ENCODE measurements around the gene PIH1D1. TPM values are rescaled to one million over a fixed set of nuclear protein-coding genes. Genes with fewer than 3 reads are reported as not detected.

PIH1D1 gene
- polyA plus RNA-seq, 1 donor from 2014 or later = 145 TPM

DNA sequence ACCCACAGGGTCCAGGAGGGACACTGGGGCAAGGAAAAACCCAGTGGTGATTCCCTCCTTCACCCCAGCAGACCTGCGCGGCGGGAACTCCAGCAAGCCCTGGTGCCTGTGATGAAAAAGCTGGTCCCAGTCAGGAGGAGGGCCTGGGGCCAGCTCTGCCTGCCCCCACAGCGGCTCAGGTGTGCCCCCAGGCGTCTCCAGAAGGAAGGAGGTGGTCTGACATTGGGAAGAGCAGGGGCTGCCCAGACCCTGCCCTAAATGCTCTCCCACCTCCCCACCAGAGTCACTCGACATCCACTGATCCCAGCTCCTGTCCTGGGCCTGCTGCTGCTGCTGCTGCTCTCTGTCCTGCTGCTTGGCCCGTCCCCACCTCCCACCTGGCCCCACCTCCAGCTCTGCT lies 34.5 kb downstream of the PIH1D1 start:
- no peaks in the 10 kb centered on the region for H3K9me3 ChIP-seq (ENCODE audit: low read length)
- no peak overlapping the region for H2AFZ ChIP-seq (ENCODE audit: low read depth, low read length)
- H3K4me2 ChIP-seq (ENCODE audit: low read length) = no peak overlapping the region
- no peak overlapping the region for H3K27ac ChIP-seq (ENCODE audit: low read length)
- H3F3A ChIP-seq (ENCODE audit: insufficient read depth, low read length, poor library complexity, severe bottlenecking) = no peaks in the 10 kb centered on the region
- H3K9ac ChIP-seq (ENCODE audit: low read length) = no peak overlapping the region
- H3K9me2 ChIP-seq (ENCODE audit: insufficient read depth, low read length) = no peaks in the 10 kb centered on the region
- no peaks in the 10 kb centered on the region for H3K79me2 ChIP-seq (replicated peaks; ENCODE audit: insufficient read depth, low read length)
- no peak overlapping the region for H3K4me3 ChIP-seq (ENCODE audit: low read length)
- no peaks in the 10 kb centered on the region for H4K20me1 ChIP-seq (ENCODE audit: insufficient read depth)
- no peaks in the 10 kb centered on the region for H3K36me3 ChIP-seq (ENCODE audit: insufficient read depth, low read length)
- TF ChIP-seq TAF1 (IDR thresholded peaks at IDR 0.05; ENCODE audit: low read depth) (no peak), POLR2AphosphoS5 (IDR thresholded peaks at IDR 0.05) (no peak), MXI1 (conservative IDR thresholded peaks at IDR 0.05; ENCODE audit: poor library complexity, severe bottlenecking) (no peak)
- H3K27me3 ChIP-seq (ENCODE audit: insufficient read depth, low read depth, low read length) = peaks cover 27% of the 10 kb centered on the region

DNA sequence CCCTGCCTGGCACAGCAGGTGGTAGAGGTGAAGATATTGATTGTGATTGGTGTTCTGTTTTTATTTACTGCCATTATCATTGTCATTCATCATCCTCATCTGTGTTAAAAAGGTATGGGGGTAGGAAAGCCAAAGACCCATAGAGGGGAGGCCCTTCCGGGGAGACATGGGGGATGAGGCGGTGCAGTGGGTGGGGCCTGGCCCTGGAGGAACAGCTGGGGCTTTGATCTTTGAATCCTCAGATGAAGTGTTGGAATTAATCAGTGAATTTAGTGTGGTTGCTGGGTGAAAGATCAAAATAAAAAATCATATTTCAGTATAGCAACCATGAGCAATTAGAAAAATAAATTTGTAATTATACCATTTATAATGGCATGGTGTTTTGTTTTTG lies 35.8 kb downstream of the PIH1D1 start:
- no peaks in the 10 kb centered on the region for H3K9me2 ChIP-seq (ENCODE audit: insufficient read depth, low read length)
- TF ChIP-seq TAF1 (IDR thresholded peaks at IDR 0.05; ENCODE audit: low read depth) (no peak), MXI1 (conservative IDR thresholded peaks at IDR 0.05; ENCODE audit: poor library complexity, severe bottlenecking) (no peak), EP300 (conservative IDR thresholded peaks at IDR 0.05; ENCODE audit: poor library complexity, severe bottlenecking) (no peak), SMC3 (conservative IDR thresholded peaks at IDR 0.05; ENCODE audit: poor library complexity) (no peak), EZH2 (IDR thresholded peaks at IDR 0.05; ENCODE audit: borderline replicate concordance, insufficient read depth, low read length, poor library complexity, severe bottlenecking) (no peak), RAD21 (conservative IDR thresholded peaks at IDR 0.05) (no peak), POLR2AphosphoS5 (IDR thresholded peaks at IDR 0.05) (no peak)
- TF ChIP-seq, protein P1, sequence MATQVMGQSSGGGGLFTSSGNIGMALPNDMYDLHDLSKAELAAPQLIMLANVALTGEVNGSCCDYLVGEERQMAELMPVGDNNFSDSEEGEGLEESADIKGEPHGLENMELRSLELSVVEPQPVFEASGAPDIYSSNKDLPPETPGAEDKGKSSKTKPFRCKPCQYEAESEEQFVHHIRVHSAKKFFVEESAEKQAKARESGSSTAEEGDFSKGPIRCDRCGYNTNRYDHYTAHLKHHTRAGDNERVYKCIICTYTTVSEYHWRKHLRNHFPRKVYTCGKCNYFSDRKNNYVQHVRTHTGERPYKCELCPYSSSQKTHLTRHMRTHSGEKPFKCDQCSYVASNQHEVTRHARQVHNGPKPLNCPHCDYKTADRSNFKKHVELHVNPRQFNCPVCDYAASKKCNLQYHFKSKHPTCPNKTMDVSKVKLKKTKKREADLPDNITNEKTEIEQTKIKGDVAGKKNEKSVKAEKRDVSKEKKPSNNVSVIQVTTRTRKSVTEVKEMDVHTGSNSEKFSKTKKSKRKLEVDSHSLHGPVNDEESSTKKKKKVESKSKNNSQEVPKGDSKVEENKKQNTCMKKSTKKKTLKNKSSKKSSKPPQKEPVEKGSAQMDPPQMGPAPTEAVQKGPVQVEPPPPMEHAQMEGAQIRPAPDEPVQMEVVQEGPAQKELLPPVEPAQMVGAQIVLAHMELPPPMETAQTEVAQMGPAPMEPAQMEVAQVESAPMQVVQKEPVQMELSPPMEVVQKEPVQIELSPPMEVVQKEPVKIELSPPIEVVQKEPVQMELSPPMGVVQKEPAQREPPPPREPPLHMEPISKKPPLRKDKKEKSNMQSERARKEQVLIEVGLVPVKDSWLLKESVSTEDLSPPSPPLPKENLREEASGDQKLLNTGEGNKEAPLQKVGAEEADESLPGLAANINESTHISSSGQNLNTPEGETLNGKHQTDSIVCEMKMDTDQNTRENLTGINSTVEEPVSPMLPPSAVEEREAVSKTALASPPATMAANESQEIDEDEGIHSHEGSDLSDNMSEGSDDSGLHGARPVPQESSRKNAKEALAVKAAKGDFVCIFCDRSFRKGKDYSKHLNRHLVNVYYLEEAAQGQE (IDR thresholded peaks at IDR 0.05; ENCODE audit: borderline replicate concordance) = no peak
- TF ChIP-seq, protein P2, sequence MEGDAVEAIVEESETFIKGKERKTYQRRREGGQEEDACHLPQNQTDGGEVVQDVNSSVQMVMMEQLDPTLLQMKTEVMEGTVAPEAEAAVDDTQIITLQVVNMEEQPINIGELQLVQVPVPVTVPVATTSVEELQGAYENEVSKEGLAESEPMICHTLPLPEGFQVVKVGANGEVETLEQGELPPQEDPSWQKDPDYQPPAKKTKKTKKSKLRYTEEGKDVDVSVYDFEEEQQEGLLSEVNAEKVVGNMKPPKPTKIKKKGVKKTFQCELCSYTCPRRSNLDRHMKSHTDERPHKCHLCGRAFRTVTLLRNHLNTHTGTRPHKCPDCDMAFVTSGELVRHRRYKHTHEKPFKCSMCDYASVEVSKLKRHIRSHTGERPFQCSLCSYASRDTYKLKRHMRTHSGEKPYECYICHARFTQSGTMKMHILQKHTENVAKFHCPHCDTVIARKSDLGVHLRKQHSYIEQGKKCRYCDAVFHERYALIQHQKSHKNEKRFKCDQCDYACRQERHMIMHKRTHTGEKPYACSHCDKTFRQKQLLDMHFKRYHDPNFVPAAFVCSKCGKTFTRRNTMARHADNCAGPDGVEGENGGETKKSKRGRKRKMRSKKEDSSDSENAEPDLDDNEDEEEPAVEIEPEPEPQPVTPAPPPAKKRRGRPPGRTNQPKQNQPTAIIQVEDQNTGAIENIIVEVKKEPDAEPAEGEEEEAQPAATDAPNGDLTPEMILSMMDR (IDR thresholded peaks at IDR 0.05; ENCODE audit: poor library complexity, severe bottlenecking) = no peak
- no peaks in the 10 kb centered on the region for H3K79me2 ChIP-seq (replicated peaks; ENCODE audit: insufficient read depth, low read length)
- no peak overlapping the region for H2AFZ ChIP-seq (ENCODE audit: low read depth, low read length)
- H3K9me3 ChIP-seq (ENCODE audit: low read length) = no peaks in the 10 kb centered on the region
- peaks cover 14% of the 10 kb centered on the region for H3K27me3 ChIP-seq (ENCODE audit: insufficient read depth, low read depth, low read length)
- H3K4me2 ChIP-seq (ENCODE audit: low read length) = no peak overlapping the region
- H4K20me1 ChIP-seq (ENCODE audit: insufficient read depth) = no peaks in the 10 kb centered on the region
- H3K27ac ChIP-seq (ENCODE audit: low read length) = no peak overlapping the region
- H3F3A ChIP-seq (ENCODE audit: insufficient read depth, low read length, poor library complexity, severe bottlenecking) = no peaks in the 10 kb centered on the region
- no peaks in the 10 kb centered on the region for H3K36me3 ChIP-seq (ENCODE audit: insufficient read depth, low read length)
- no peak overlapping the region for H3K4me3 ChIP-seq (ENCODE audit: low read length)
- H3K9ac ChIP-seq (ENCODE audit: low read length) = no peak overlapping the region
